AG04449 (cell line): ENCODE measurements around the gene YPEL1.
A peak's percentile ranks its signal among the peaks of the same experiment; 100 is the strongest.

Experiments used
- CTCF ChIA-PET: fragments of 350-600 bp; formaldehyde crosslinking; extraction: SDS; loops from one replicate; lab custom pipeline; 2021; ENCODE audit warnings: antibody characterized with exemption; lab: Yijun Ruan, JAX
- POLR2A ChIA-PET: fragments of 400-600, 350-600 bp; formaldehyde crosslinking; extraction: SDS; loops from one replicate; lab custom pipeline; 2020; ENCODE audit warnings: antibody characterized with exemption, inconsistent platforms; lab: Yijun Ruan, JAX
- DNase-seq: peaks from one replicate; pipeline ENCODE4 v3.0.0-alpha.2; 2010; ENCODE audit warnings: low read depth, low spot score
- H3K4me3 ChIP-seq: 2 replicates; pipeline ENCODE4 v1.5.1; 2011; ENCODE audit warnings: low read depth, mild to moderate bottlenecking, control low read depth, low read length
- TF ChIP-seq, protein P1 (sequence below): IDR thresholded peaks from one replicate; pipeline ENCODE4 v1.5.1; 2011; ENCODE audit warnings: mild to moderate bottlenecking, moderate library complexity, low read length, control low read depth, inconsistent platforms; ENCODE audit not compliant: insufficient read depth; ENCODE audit errors: missing control alignments

YPEL1 gene

GRCh38 chr22:21761086-21761485, 25.5 kb upstream of the YPEL1 start:
- TF ChIP-seq, protein P1, sequence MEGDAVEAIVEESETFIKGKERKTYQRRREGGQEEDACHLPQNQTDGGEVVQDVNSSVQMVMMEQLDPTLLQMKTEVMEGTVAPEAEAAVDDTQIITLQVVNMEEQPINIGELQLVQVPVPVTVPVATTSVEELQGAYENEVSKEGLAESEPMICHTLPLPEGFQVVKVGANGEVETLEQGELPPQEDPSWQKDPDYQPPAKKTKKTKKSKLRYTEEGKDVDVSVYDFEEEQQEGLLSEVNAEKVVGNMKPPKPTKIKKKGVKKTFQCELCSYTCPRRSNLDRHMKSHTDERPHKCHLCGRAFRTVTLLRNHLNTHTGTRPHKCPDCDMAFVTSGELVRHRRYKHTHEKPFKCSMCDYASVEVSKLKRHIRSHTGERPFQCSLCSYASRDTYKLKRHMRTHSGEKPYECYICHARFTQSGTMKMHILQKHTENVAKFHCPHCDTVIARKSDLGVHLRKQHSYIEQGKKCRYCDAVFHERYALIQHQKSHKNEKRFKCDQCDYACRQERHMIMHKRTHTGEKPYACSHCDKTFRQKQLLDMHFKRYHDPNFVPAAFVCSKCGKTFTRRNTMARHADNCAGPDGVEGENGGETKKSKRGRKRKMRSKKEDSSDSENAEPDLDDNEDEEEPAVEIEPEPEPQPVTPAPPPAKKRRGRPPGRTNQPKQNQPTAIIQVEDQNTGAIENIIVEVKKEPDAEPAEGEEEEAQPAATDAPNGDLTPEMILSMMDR = no peak
- CTCF ChIA-PET = interaction anchor here (1.0 to 3.2 kb wide), 6 partner anchors 9 to 212 kb away, joined by 3 to 13 read pairs (median 3); partner anchors contain the start of gene PPM1F
- DNase-seq = no peak
- POLR2A ChIA-PET = no interaction called here
- H3K4me3 ChIP-seq = no peak overlapping the region

DNA sequence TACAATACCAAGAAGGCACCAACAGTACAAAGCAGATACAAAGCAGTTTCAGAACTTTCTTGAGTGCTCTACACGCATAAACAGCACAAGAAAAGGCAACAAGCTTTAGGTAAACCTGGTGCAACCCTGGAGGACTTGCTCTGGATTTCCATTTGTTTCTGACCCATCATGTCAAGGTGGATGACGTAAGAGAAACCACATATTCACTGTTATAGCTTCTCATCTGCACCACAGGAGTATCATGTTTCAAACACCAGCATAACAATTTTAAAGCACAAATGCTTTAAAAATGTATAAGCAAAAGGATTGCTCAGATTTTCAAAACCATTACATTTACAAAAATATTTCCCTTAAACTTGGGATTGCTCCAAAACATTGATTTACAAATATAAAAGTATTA, 25.0 kb upstream of the YPEL1 start:
- no peak overlapping the region for H3K4me3 ChIP-seq
- ChIA-PET POLR2A (no interaction called here), CTCF (interaction anchor here (1.0 to 3.2 kb wide), 5 partner anchors 9 to 212 kb away, joined by 3 to 13 read pairs (median 3); partner anchors contain the start of gene PPM1F)
- DNase-seq = peak; percentile 64
- TF ChIP-seq, protein P1 = no peak

GRCh38 chr22:21759646-21760376, 24.2 kb upstream of the YPEL1 start:
- TF ChIP-seq, protein P1 = no peak
- ChIA-PET CTCF (interaction anchor here (0.7 kb wide), 1 partner anchor 189 kb away, joined by 3 read pairs; no protein-coding TSS in a partner anchor), POLR2A (no interaction called here)
- no peak for DNase-seq
- no peak overlapping the region for H3K4me3 ChIP-seq

DNA sequence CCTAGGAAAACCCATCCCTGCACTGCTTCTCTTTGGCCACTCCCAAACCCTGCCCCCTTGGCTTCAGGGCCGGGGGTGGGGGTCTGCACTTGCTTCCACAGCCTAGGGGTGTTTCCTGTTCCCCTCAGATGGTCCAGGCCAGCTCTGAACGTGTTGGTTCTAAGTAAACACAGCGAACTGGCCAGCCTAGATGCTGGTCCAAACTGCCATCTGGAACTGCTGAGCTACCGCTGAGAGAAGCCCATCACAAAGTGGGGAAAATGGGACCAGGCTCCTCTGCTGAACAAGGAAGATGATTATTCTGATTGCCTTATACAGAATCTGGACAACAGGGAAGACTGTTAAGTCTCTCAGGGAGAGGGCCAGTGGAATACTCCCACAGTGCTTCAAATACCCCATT, 23.5 kb upstream of the YPEL1 start:
- DNase-seq = no peak
- ChIA-PET CTCF (interaction anchor here (0.7 to 1.7 kb wide), 2 partner anchors 179 to 190 kb away, joined by 3 to 5 read pairs; no protein-coding TSS in a partner anchor), POLR2A (no interaction called here)
- TF ChIP-seq, protein P1 = no peak
- H3K4me3 ChIP-seq = no peak overlapping the region

DNA sequence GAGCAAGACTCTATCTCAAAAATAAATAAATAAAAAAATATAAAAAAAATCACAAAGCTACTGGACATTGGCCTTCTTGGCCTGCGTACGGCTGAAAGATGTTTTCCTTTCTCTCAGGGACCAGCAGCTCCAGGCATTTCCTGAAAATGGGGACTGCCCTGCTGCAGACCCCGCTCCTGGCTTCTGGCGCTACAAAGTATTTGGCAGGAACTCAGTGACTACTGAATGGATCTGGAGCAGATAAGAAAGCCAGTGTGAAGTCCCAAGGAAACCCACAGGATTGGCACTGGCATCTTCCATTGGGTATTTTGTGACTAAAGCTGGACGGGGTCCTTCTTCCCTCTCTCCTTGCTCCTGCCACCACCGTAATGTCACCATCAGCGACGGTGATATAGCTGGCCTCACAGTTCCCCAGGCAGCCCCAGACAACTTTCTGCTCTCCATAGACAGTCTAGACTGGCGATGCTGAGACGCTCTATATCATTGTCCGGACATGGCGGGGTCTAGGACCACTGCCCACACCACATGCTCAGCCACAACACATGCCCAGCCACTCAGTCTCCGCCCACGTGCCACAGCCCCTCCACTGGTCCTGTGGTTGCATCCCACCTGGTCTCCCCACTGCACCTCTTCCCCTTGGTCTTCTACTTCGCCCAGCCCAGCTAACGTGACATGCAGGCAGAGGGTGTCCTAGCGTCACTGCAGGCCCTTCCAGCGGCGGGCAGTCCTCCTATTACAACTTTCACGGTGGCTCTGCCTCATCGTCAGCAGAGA, 22.7 kb upstream of the YPEL1 start:
- ChIA-PET CTCF (interaction anchor here (1.7 kb wide), 1 partner anchor 180 kb away, joined by 5 read pairs; no protein-coding TSS in a partner anchor), POLR2A (no interaction called here)
- TF ChIP-seq, protein P1 = no peak
- H3K4me3 ChIP-seq = no peak overlapping the region
- no peak for DNase-seq

DNA sequence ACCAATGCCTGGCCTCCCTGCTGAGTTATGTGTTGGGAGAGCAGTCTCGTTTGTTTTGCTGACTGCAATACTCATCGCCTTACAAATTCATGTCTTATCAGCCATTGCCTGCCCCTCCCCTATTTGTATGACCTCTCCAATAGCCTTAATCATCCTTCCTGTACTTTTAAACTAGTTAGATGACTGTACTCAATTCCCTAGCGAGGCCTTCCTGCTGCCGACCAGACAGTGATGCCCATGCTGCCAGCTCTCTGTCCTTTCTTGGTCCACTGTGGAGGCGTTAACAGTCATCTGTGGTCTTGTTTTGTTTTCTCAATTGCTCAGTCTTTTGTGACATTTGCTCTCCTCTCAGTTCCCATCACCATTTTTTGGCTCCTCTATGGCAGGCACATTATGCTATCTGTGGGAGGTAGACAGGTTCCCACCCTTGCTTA, 20.3 kb upstream of the YPEL1 start:
- ChIA-PET POLR2A (no interaction called here), CTCF (no interaction called here)
- H3K4me3 ChIP-seq = no peak overlapping the region
- peak; percentile 34 for DNase-seq
- TF ChIP-seq, protein P1 = no peak
